Heart left ventricle (tissue), 13 donors: ENCODE data around the gene TBX18.

Experiments used
- CTCF ChIP-seq, 12 donors: fragments of 200-600 bp; sonication (generic) in 4 of 12; IDR thresholded peaks; one replicate each; pipeline versions ENCODE4 v1.5.0 to v1.8.0; 2018 to 2022; ENCODE audit warnings: antibody characterized with exemption in 12 of 12, mild to moderate bottlenecking in 5 of 12
- POLR2A ChIP-seq, 2 donors: fragments of 450-650 bp; IDR thresholded peaks; one replicate each; pipeline ENCODE4 v1.6.1; 2017; ENCODE audit warnings: antibody characterized with exemption in 2 of 2, mild to moderate bottlenecking in 2 of 2, moderate library complexity in 2 of 2
- donor health status: ischemic (EF 13 %, LVEDD 7.1; RV severe dilation, severe dysfunction).
- donor health status: DM: no; HTN: yes; CAD: no.
- donor health status: DM: no; HTN: no; CAD: no.
- donor health status: ischemic (EF 25% LVEDD 6.9; RV normal size, moderate dysfunction).
- donor health status: ischemic (EF 25% LVEDD 5.7; RV mildly dilated, moderate dysfunction).
- donor health status: ischemic (EF 35%, LVEDD 5.7; RV mildly dilated, moderate dysfunction).
- donor health status: nonischemic (EF 11% LVEDD 7.7; RV severe dilation, severe dysfunction).
- donor health status: DM: yes; HTN: yes; CAD: no.
- donor health status: PGD.
- donor health status: ischemic (EF 29% LVEDD 5.4; RV normal size, mild dysfunction).
- donor health status: nonischemic (EF 23%, LVEDD 6.1; RV moderate dilation, normal function).

DNA sequence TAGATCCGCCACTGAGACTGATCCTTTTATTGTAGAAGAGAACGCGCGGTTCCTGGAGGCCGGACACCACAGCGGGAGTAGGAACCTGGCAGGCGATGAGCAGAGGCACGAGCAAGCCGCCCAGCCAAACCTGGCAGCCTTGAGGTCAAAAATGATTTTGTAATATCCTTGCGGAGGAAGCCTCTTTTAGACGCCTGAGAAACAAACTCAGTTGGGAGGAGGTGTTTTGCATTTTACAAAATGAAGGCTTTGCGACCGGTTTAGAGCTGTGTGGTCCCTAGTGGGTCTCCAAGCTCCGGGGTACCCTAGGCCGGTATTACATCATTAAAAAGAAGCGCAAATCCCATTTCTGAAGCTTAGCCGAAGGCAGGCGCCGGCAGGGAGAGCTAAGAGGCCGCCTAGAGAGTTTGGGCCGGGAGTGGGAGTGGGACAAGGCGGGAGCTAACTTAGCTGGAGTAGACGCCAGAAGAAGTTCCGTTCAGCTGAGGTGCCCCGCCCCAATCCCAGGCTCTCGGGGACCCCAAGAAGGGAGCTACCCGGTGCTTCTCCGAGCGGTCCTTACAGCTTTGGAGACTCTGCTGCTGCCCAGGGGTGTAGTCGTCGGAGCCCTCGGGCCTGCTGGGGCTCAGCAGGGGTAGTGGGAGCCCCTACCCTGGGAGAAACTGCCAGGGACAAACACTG is 1.9 kb upstream of the TBX18 start:
- TF ChIP-seq POLR2A (IDR thresholded peaks at IDR 0.05) (no peak), CTCF (IDR thresholded peaks at IDR 0.05) (no peak)
